Left lung (tissue), 10 donors: ENCODE measurements around the gene SATB2. TPM values are rescaled to one million over a fixed set of nuclear protein-coding genes. Genes with fewer than 3 reads are reported as not detected.
A peak's percentile ranks its signal among the peaks of the same experiment; 100 is the strongest.

Source experiments
- ATAC-seq: fragments of 200-7000 bp; cut with Tn5 transposase; one replicate; pipeline ENCODE4 v1.9.1; 2020; ENCODE audit warnings: moderate library complexity
- DNase-seq, 4 donors: peaks; one replicate each; pipeline ENCODE4 v3.0.0-alpha.2; 2013 to 2020
- H3K27ac ChIP-seq, 2 donors: fragments of 200-600 bp; sonication (generic) in 1 of 2; one replicate each; pipeline versions ENCODE4 v1.5.0 to v1.8.0; 2020 to 2021
- H3K27me3 ChIP-seq, 2 donors: fragments of 200-600 bp; sonication (generic) in 1 of 2; one replicate each; pipeline versions ENCODE4 v1.5.0 to v1.8.0; 2020 to 2021
- H3K36me3 ChIP-seq, 2 donors: fragments of 200-600 bp; sonication (generic) in 1 of 2; one replicate each; pipeline versions ENCODE4 v1.5.0 to v1.8.0; 2020 to 2021
- H3K4me1 ChIP-seq, 2 donors: fragments of 200-600 bp; one replicate each; pipeline ENCODE4 v1.8.0; 2021
- H3K4me3 ChIP-seq, 2 donors: fragments of 200-600 bp; sonication (generic) in 1 of 2; one replicate each; pipeline versions ENCODE4 v1.5.0 to v1.8.0; 2020 to 2021; ENCODE audit warnings: mild to moderate bottlenecking in 1 of 2
- H3K9me3 ChIP-seq, 2 donors: fragments of 200-600 bp; sonication (generic) in 1 of 2; one replicate each; pipeline versions ENCODE4 v1.5.0 to v1.8.0; 2020 to 2021
- CTCF ChIP-seq, 2 donors: fragments of 200-600 bp; sonication (generic) in 1 of 2; IDR thresholded peaks; one replicate each; pipeline versions ENCODE4 v1.5.0 to v1.8.0; 2021; ENCODE audit warnings: antibody characterized with exemption in 2 of 2
- intact Hi-C, 2 donors: fragments of 100-400 bp; cut with DNase I; formaldehyde crosslinking; loops; one replicate each; pipeline versions ENCODE4 v1.11.2 to v1.14.2; 2022
- polyA plus RNA-seq, 6 donors: library from polyadenylated mRNA; unstranded; fragments of 120-200 nt; gene quantifications; one replicate each; pipeline ENCODE4 v1.2.1, GENCODE V29; 2013; ENCODE audit not compliant: insufficient read length in 6 of 6
- total RNA-seq, 2 donors: library from RNA; stranded (reverse); fragmentation: NEBNext Ultra II Directional; extraction: Animal tissue kit (Norgen Biotek cat#: 25700); gene quantifications; one replicate each; pipeline ENCODE4 v1.2.1, GENCODE V29; 2021
- donor health status: DM: no; HTN: yes; CAD: no.
- donor health status: DM: no; HTN: no; CAD: no.

The SATB2 gene
- total and polyA plus RNA-seq, 8 donors = 2.9 to 4.5 (median 3.8) TPM

GRCh38 chr2:199282309-199282708 lies 175.4 kb downstream of the SATB2 start:
- Histone ChIP-seq H3K27ac (no peak overlapping the region), H3K4me1 (no peaks in the 10 kb centered on the region), H3K36me3 (no peaks in the 10 kb centered on the region), H3K4me3 (no peak overlapping the region), H3K27me3 (no peaks in the 10 kb centered on the region), H3K9me3 (peaks cover 0 to 2% of the 10 kb centered on the region in 2 donors)
- DNase-seq (no peak), ATAC-seq (no peak)
- intact Hi-C loops = no loop called here
- no peak for TF ChIP-seq CTCF (IDR thresholded peaks at IDR 0.05)

- no peak overlapping the region for H3K4me3 ChIP-seq
- intact Hi-C loops = no loop called here
- peaks cover 0 to 2% of the 10 kb centered on the region in 2 donors for H3K9me3 ChIP-seq
- ATAC-seq (no peak), DNase-seq (no peak)
- no peak overlapping the region for H3K27ac ChIP-seq
- H3K27me3 ChIP-seq = no peaks in the 10 kb centered on the region
- TF ChIP-seq CTCF (IDR thresholded peaks at IDR 0.05) = no peak
- no peaks in the 10 kb centered on the region for H3K36me3 ChIP-seq
- H3K4me1 ChIP-seq = no peaks in the 10 kb centered on the region
Measured at GRCh38 chr2:199279146-199279545, 178.6 kb downstream of the SATB2 start.

- intact Hi-C loops = no loop called here
Measured at GRCh38 chr2:199278099-199278498, 179.6 kb downstream of the SATB2 start.

GRCh38 chr2:199273042-199273511 lies 184.7 kb downstream of the SATB2 start:
- no peak overlapping the region for H3K27ac ChIP-seq
- no peaks in the 10 kb centered on the region for H3K9me3 ChIP-seq
- ATAC-seq (no peak), DNase-seq (peak in 1 of 4 donors; percentile 1)
- intact Hi-C loops = no loop called here
- H3K4me3 ChIP-seq = no peak overlapping the region
- no peaks in the 10 kb centered on the region for H3K4me1 ChIP-seq
- no peaks in the 10 kb centered on the region for H3K36me3 ChIP-seq
- H3K27me3 ChIP-seq = no peaks in the 10 kb centered on the region
- TF ChIP-seq CTCF (IDR thresholded peaks at IDR 0.05) = no peak

More at GRCh38 chr2:199278099-199278498, 179.6 kb downstream of the SATB2 start:
- DNase-seq (no peak), ATAC-seq (no peak)
- peaks cover 0 to 2% of the 10 kb centered on the region in 2 donors for H3K9me3 ChIP-seq
- no peak for TF ChIP-seq CTCF (IDR thresholded peaks at IDR 0.05)
- H3K4me3 ChIP-seq = no peak overlapping the region
- no peak overlapping the region for H3K27ac ChIP-seq
- no peaks in the 10 kb centered on the region for H3K36me3 ChIP-seq
- no peaks in the 10 kb centered on the region for H3K27me3 ChIP-seq
- no peaks in the 10 kb centered on the region for H3K4me1 ChIP-seq

GRCh38 chr2:199261936-199262335 lies 195.8 kb downstream of the SATB2 start:
- TF ChIP-seq CTCF (IDR thresholded peaks at IDR 0.05) = no peak
- intact Hi-C loops = no loop called here
- Histone ChIP-seq H3K9me3 (peaks cover 0 to 35% of the 10 kb centered on the region in 2 donors), H3K4me1 (no peaks in the 10 kb centered on the region), H3K4me3 (no peak overlapping the region), H3K27me3 (no peaks in the 10 kb centered on the region), H3K27ac (no peak overlapping the region), H3K36me3 (no peaks in the 10 kb centered on the region)
- ATAC-seq (no peak), DNase-seq (no peak)
